ENCODE data around the gene PROM2. TPM values are rescaled to one million over a fixed set of nuclear protein-coding genes. Genes with fewer than 3 reads are reported as not detected.

PROM2 gene
- under 1 TPM in 5 of 6 experiments, not detected in 1; 0.12 to 0.68 (median 0.35) TPM for total RNA-seq (2021; fragmentation: NEBNext Ultra II Directional; extraction: Animal tissue kit (Norgen Biotek cat#: 25700))
- long read RNA-seq: 0 reads

- Mint-ChIP-seq H3K4me3 (no peak within 1 kb of the TSS), H3K36me3 (ENCODE audit: low read depth) (no peaks in the 10 kb centered on the region), H3K27me3 (ENCODE audit: insufficient read depth) (peaks cover 10% of the 10 kb centered on the region), H3K9me3 (no peaks in the 10 kb centered on the region), H3K27ac (no peak within 1 kb of the TSS), H3K4me1 (ENCODE audit: low read depth) (peaks cover 11% of the 10 kb centered on the region)
- TF ChIP-seq CTCF (IDR thresholded peaks at IDR 0.05): no peak
- DNase-seq: no peak
Observed at GRCh38 chr2:95274291-95275150, at the start of gene PROM2. Gene PROM2, plus strand, starts transcription at chr2:95274449. Its CDS starts 137 bp downstream, at chr2:95274586.

- H3K4me1 Mint-ChIP-seq (ENCODE audit: low read depth): no peaks in the 10 kb centered on the region
- no peak overlapping the region for H3K4me3 Mint-ChIP-seq
- peaks cover 4% of the 10 kb centered on the region for H3K27me3 Mint-ChIP-seq (ENCODE audit: insufficient read depth)
- H3K36me3 Mint-ChIP-seq (ENCODE audit: low read depth): peaks cover 14% of the 10 kb centered on the region; the same call in 1 of the 2 replicates
- DNase-seq: peak; percentile 3
- TF ChIP-seq CTCF (IDR thresholded peaks at IDR 0.05): no peak
- peaks cover 29% of the 10 kb centered on the region for H3K9me3 Mint-ChIP-seq
- H3K27ac Mint-ChIP-seq: no peak overlapping the region
Observed at GRCh38 chr2:95225658-95226057, 48.6 kb upstream of the PROM2 start.

GRCh38 chr2:95231723-95232122 is 42.5 kb upstream of the PROM2 start:
- Mint-ChIP-seq H3K27ac (no peak overlapping the region), H3K27me3 (ENCODE audit: insufficient read depth) (peaks cover 4% of the 10 kb centered on the region), H3K9me3 (no peaks in the 10 kb centered on the region), H3K36me3 (ENCODE audit: low read depth) (no peaks in the 10 kb centered on the region), H3K4me1 (ENCODE audit: low read depth) (no peaks in the 10 kb centered on the region; the same call in 1 of the 2 replicates), H3K4me3 (no peak overlapping the region)
- peak; percentile 49 for DNase-seq
- TF ChIP-seq CTCF (IDR thresholded peaks at IDR 0.05): peak; percentile 93

- H3K9me3 Mint-ChIP-seq: no peaks in the 10 kb centered on the region
- TF ChIP-seq CTCF (IDR thresholded peaks at IDR 0.05): no peak
- H3K36me3 Mint-ChIP-seq (ENCODE audit: low read depth): no peaks in the 10 kb centered on the region
- no peak overlapping the region for H3K27ac Mint-ChIP-seq
- H3K4me3 Mint-ChIP-seq: no peak overlapping the region
- peaks cover 4% of the 10 kb centered on the region for H3K27me3 Mint-ChIP-seq (ENCODE audit: insufficient read depth)
- DNase-seq: no peak
- no peaks in the 10 kb centered on the region; the same call in 1 of the 2 replicates for H3K4me1 Mint-ChIP-seq (ENCODE audit: low read depth)
Observed at GRCh38 chr2:95232232-95232631, 42.0 kb upstream of the PROM2 start.

DNA sequence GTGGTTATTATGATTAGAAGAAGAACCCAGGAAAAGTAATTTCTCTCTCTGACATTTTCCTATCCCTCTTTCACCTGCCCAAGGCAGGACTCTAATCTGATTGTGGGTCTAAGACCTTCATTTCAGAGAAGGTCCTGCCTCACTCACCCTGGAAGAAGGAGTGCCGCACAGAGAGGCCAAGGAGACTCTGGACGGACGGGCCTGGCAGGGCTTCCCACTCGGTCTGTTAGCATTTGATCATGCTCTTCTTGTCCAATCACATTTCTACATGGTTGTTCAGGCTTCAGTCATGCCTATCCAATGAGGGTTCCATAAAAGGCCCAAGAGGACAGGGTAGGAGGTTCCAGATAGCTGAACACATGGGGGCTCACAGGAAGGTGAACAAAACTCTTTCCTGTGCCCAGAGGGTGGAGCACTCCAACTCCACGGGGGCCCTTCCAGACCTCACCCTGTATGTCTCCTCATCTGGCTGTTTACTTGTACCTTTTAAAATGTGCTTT is 39.9 kb upstream of the PROM2 start:
- Mint-ChIP-seq H3K27me3 (ENCODE audit: insufficient read depth) (peaks cover 1% of the 10 kb centered on the region), H3K27ac (no peak overlapping the region), H3K4me3 (no peak overlapping the region), H3K36me3 (ENCODE audit: low read depth) (no peaks in the 10 kb centered on the region; the same call in 1 of the 2 replicates), H3K9me3 (no peaks in the 10 kb centered on the region), H3K4me1 (ENCODE audit: low read depth) (no peaks in the 10 kb centered on the region; the same call in 1 of the 2 replicates)
- no peak for TF ChIP-seq CTCF (IDR thresholded peaks at IDR 0.05)
- DNase-seq: no peak

Measured in HFFc6 (cell line).